NCI-H1048 (cell line): ENCODE data around the gene SLC4A7.
"Not testable (repeated sequence)": the region's sequence is repeated elsewhere in the genome, so short reads cannot be mapped to it uniquely, and the experiment has no call there.

Experiments used
- DNase-seq: peaks from one replicate; lab custom pipeline; 2025; lab: John Stamatoyannopoulos, UW

The SLC4A7 gene

DNA sequence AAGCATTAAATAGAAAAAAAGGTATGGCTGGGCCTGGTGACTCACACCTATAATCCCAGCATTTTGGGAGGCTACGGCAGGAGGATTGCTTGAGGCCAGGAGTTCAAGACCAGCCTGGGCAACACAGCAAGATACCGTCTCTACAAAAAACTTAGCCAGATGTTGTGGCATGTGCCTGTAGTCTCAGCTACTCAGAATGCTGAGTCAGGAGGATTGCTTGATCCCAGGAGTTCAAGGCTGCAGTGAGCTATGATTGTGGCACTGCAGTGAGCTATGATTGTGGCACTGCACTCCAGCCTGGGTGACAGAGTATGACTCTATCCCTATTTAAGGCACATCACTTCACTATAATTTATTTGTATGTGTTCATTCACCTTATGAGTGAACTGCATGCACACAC lies 54.3 kb downstream of the SLC4A7 start:
- DNase-seq = no peak

DNA sequence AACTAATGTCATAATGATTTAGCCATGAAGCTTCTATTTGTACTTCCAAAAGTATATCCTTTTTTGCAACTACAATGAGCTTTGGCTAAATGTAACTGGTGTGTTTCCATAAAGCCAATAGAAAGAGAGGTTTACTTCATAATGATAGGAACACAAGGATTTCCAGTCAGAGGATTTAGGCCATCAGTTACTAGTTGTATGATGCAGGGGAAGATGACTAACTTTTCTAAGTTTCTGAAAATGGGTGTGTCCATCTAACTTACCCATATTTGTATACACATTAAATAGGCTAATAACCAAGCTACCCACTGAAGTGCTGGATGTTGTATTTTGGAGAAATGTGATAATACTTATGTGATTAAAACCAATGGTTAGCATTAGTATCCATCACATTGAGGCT lies 55.7 kb downstream of the SLC4A7 start:
- DNase-seq = no peak

DNA sequence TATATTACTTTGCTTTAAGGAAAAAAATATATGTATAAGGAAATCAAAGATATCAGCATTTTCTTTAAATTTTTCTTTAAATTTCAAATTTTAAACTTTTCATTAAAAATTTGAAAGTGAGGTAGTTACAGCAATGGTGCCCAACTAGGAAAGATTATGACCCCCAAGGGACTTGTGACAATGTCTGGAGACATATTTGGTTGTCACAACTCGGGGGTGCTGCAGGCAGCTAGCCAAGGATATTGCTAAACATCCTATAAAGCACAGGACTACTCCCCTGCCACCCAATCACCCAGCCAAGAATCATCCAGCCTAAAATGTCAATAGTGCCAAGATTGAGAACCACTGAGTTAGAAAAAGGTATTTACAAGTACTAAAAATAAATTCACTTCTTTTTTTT lies 57.3 kb downstream of the SLC4A7 start:
- no peak for DNase-seq

GRCh38 chr3:27425896-27426565 lies 58.2 kb downstream of the SLC4A7 start:
- no peak for DNase-seq

- DNase-seq = not testable (repeated sequence)
Observed at GRCh38 chr3:27424812-27425521, 59.2 kb downstream of the SLC4A7 start.

GRCh38 chr3:27423463-27423862 lies 60.7 kb downstream of the SLC4A7 start:
- no peak for DNase-seq

DNA sequence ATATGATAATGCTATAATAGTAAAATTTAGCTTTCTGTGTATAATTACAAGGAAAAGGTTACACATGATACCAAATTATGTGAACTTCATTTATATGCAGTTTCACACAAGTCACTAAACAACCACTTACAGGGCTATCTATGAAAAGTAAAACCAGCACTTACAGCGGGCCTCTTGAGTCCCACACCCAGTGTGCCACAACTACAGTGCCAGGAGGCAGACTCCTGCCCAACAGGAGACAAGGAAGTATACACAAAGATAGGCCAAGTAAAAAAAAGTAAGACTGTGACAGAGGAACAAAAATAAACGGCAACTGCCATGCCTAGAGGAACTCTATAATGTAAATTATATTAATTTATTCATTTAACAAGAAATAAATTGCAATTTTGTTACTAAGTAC lies 61.6 kb downstream of the SLC4A7 start:
- no peak for DNase-seq

DNA sequence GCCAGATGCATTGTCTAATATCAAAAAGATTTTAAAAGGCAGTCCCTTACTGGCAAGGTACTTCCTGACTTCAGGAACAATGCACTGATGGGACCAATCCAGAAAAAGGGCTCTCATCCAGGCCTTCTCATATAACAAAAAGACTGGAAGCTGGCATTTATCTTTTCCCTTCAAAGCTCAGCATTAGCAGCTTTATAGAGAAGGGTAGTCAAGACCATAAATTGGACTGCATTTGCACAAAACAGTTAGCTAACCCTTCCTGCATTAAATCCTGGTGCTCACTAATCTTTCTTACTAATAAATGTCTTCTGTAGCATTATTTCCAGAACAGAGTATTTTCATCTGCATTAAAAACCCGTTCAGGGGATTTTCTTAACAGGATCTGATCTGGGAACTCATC lies 69.0 kb downstream of the SLC4A7 start:
- no peak for DNase-seq

GRCh38 chr3:27392950-27393679 lies 91.1 kb downstream of the SLC4A7 start:
- no peak for DNase-seq

- not testable (repeated sequence) for DNase-seq
Observed at GRCh38 chr3:27392414-27392813, 91.8 kb downstream of the SLC4A7 start.

DNA sequence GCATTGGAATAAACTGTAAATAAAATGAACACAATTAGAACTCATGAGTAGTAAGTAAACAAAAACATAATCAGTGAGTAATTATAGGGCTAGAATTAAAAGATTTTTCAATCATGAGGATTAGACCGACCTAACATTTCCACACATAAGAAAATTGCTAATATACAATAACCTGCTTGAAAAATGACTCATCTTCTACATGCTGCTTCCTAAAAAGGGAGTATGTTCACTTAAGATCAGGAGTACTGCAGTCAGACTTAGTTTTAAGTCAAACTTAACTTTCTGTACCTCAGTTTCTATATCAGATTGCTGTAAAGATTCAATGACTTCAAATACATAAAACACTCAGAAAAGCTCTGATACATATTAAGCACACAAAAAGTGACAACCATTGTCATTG lies 92.4 kb downstream of the SLC4A7 start:
- no peak for DNase-seq

- DNase-seq = no peak
Observed at GRCh38 chr3:27387625-27388024, 96.6 kb downstream of the SLC4A7 start.

DNA sequence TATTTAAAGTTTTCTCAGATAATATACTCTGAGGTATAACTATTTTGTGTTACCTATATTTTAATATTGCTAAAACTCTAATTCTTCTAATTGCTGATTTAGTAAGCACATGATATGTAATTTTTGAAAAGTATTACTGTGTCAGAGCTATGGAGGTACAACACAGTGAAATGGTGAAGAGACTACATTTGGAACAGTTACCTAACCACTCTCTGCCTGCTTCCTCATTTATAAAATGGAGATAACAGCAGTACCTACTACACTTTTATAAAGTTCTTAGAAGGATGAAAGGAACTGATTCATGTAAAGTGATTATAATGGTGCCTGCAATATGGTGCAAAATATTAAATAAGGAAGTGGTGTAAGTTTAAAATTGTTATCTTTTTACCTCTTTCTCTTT lies 98.7 kb downstream of the SLC4A7 start:
- DNase-seq = no peak

DNA sequence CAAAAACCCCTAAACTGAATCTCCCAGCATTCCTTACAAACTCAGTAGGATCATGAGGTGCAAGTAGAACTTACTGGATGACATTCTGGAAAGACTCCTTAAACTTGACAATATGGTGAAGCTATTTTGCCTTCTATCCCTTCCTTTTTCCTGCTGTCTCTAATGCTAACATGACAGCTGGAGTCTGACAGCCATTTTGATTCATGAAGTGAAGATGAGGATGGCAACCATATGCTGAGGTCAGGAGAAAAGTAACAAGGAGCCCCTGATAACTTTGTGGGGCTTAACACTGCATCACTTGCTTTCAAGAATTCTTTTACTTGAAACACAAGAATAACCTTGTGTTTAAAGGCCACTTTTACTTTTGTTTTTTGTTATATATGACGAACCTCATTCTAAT lies 100.0 kb downstream of the SLC4A7 start:
- no peak for DNase-seq

DNA sequence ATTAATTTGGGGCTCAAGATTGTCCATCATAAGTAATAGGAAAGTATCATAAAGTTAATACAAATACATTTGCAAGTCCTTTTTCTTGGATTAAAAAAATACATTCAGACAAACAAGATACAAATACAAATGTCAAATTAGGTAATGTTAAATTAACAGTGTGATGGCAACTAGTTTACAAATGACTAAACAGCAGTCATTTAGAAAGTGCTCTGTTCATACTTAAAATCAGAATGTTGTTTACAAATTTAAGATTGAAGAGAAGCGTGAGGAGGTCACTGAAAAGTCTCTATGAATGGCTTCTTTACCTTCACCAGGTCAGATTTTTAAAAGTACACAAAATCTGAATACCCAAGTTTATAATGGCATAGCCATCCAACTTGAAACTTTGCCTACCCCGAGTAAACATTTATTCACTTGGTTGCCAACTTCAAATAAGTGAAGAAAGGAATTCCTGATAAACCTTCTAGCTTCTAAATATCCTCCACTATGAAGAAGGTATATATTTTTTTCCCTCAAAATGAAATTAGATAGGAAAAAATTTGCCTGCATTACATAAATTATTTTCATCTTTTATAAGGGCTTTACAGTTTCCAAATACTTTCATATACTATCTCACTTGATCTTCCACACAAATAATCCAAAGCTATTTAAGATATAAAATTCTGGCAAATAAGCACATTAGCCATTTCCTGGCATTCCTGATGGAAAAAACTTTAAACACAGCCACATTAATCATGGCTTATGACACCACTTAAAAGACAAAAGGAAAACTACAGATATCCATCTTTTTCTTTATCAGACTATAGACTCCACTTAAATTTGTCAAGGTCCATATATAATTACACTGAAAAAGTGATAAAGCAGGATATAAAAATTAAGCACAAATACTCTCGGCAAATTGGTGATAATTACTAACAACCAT lies 103.5 kb downstream of the SLC4A7 start:
- no peak for DNase-seq

DNA sequence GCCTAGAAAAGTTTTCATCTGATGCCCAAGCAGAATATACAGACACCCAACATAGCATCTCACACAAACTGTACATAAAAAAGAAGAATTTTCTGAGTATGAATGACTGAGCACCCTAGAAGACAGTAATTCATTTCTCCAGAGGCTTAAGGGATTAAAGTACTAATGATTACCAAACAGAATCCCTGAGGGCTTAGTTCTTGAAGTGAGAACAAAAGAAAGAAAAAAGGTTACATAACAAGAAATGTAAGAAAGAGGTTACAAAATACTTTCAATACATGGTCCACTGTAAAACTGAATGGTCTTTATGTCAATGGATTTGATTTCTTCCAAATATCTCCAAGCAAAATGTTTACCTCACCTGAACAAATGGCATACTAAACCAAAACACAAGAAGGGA lies 105.9 kb downstream of the SLC4A7 start:
- no peak for DNase-seq

GRCh38 chr3:27376109-27376772 lies 107.9 kb downstream of the SLC4A7 start:
- DNase-seq = no peak

- no peak for DNase-seq
Observed at GRCh38 chr3:27368831-27369607, 115.2 kb downstream of the SLC4A7 start, which contains the start of gene NEK10. Gene NEK10, minus strand, starts transcription at chr3:27369383. Its CDS starts 16,501 bp downstream, at chr3:27352882.

- DNase-seq = no peak
Observed at GRCh38 chr3:27366062-27366591, 118.1 kb downstream of the SLC4A7 start.
